Neural cell (in vitro differentiated cells): ENCODE data around the gene CLEC18A. TPM values are rescaled to one million over a fixed set of nuclear protein-coding genes. Genes with fewer than 3 reads are reported as not detected.

Source experiments
- H2AFZ ChIP-seq: fragments of 200-600, 300-800 bp; sonication (generic), shearing (Covaris generic); 2 replicates; pipeline ENCODE4 v1.6.0; 2014; ENCODE audit warnings: low read depth, mild to moderate bottlenecking, antibody characterized with exemption, low read length, moderate library complexity
- H3F3A ChIP-seq: fragments of 200-600 bp; shearing (Covaris generic); 2 replicates; pipeline ENCODE4 v1.6.1; 2016; ENCODE audit warnings: mild to moderate bottlenecking, moderate library complexity, mixed read lengths, antibody characterized with exemption, low read length; ENCODE audit not compliant: insufficient read depth, poor library complexity, severe bottlenecking
- H3K27ac ChIP-seq: fragments of 200-600, 300-800 bp; sonication (generic), shearing (Covaris generic); 2 replicates; pipeline ENCODE4 v1.5.1; 2014; ENCODE audit warnings: mild to moderate bottlenecking, low read length, moderate library complexity
- H3K27me3 ChIP-seq: fragments of 300-800, 200-600 bp; sonication (generic), shearing (Covaris generic); 2 replicates; pipeline ENCODE4 v1.6.0; 2014; ENCODE audit warnings: mild to moderate bottlenecking, low read depth, low read length, moderate library complexity; ENCODE audit not compliant: insufficient read depth
- H3K36me3 ChIP-seq: fragments of 300-800, 200-600 bp; sonication (generic), shearing (Covaris generic); 2 replicates; pipeline ENCODE4 v1.5.1; 2014; ENCODE audit warnings: mild to moderate bottlenecking, antibody characterized with exemption, low read length, moderate library complexity; ENCODE audit not compliant: insufficient read depth
- H3K4me2 ChIP-seq: fragments of 300-800, 200-600 bp; sonication (generic), shearing (Covaris generic); 2 replicates; pipeline ENCODE4 v1.6.0; 2014; ENCODE audit warnings: mild to moderate bottlenecking, low read length
- H3K4me3 ChIP-seq: fragments of 300-800, 200-600 bp; sonication (generic), shearing (Covaris generic); 2 replicates; pipeline ENCODE4 v1.5.1; 2014; ENCODE audit warnings: mild to moderate bottlenecking, low read length, moderate library complexity
- H3K79me2 ChIP-seq: fragments of 200-600 bp; shearing (Covaris generic); replicated peaks from 2 replicates; pipeline ENCODE4 v1.6.0; 2014; ENCODE audit warnings: mild to moderate bottlenecking, low read length, moderate library complexity; ENCODE audit not compliant: insufficient read depth
- H3K9ac ChIP-seq: fragments of 300-800, 200-600 bp; sonication (generic), shearing (Covaris generic); 2 replicates; pipeline ENCODE4 v1.6.1; 2016; ENCODE audit warnings: mild to moderate bottlenecking, low read length, mixed read lengths
- H3K9me2 ChIP-seq: fragments of 200-600 bp; shearing (Covaris generic); 2 replicates; pipeline ENCODE4 v1.6.1; 2016; ENCODE audit warnings: mild to moderate bottlenecking, low read length, mixed read lengths; ENCODE audit not compliant: insufficient read depth
- H3K9me3 ChIP-seq: fragments of 200-600, 300-800 bp; sonication (generic), shearing (Covaris generic); 2 replicates; pipeline ENCODE4 v1.6.1; 2016; ENCODE audit warnings: mild to moderate bottlenecking, mixed run types, low read length, moderate library complexity, mixed read lengths
- H4K20me1 ChIP-seq: fragments of 200-600 bp; shearing (Covaris generic); 2 replicates; pipeline ENCODE4 v1.6.1; 2016; ENCODE audit warnings: mild to moderate bottlenecking, mixed run types; ENCODE audit not compliant: insufficient read depth
- EP300 ChIP-seq: fragments of 450-650 bp; conservative IDR thresholded peaks from 2 replicates; pipeline ENCODE4 v1.6.1; 2014; ENCODE audit warnings: antibody characterized with exemption, mild to moderate bottlenecking, moderate library complexity; ENCODE audit not compliant: poor library complexity, severe bottlenecking
- EZH2 ChIP-seq: fragments of 200-600, 300-800 bp; shearing (Covaris generic), sonication (generic); IDR thresholded peaks from 2 replicates; pipeline ENCODE4 v1.6.1; 2014; ENCODE audit warnings: antibody characterized with exemption, low read length, borderline replicate concordance, mild to moderate bottlenecking; ENCODE audit not compliant: insufficient read depth, poor library complexity, severe bottlenecking
- MXI1 ChIP-seq: fragments of 450-650 bp; conservative IDR thresholded peaks from 2 replicates; pipeline ENCODE4 v1.6.1; 2014; ENCODE audit warnings: antibody characterized with exemption, mild to moderate bottlenecking; ENCODE audit not compliant: poor library complexity, severe bottlenecking
- POLR2AphosphoS5 ChIP-seq: IDR thresholded peaks from 2 replicates; pipeline ENCODE4 v1.6.1; 2012
- RAD21 ChIP-seq: fragments of 450-650 bp; conservative IDR thresholded peaks from 2 replicates; pipeline ENCODE4 v1.6.1; 2014; ENCODE audit warnings: antibody characterized with exemption, mild to moderate bottlenecking, moderate library complexity
- SMC3 ChIP-seq: fragments of 450-650 bp; conservative IDR thresholded peaks from 2 replicates; pipeline ENCODE4 v1.6.1; 2014; ENCODE audit warnings: antibody characterized with exemption, mild to moderate bottlenecking, moderate library complexity; ENCODE audit not compliant: poor library complexity
- TAF1 ChIP-seq: IDR thresholded peaks from 2 replicates; pipeline ENCODE4 v1.6.1; 2012; ENCODE audit warnings: low read depth
- polyA plus RNA-seq: library from polyadenylated mRNA; depleted of rRNA; stranded (reverse); fragments of >200 nt; gene quantifications from 2 replicates; pipeline ENCODE4 v1.2.3, GENCODE V29; 2014
- TF ChIP-seq, protein P1 (sequence below): fragments of 450-650 bp; IDR thresholded peaks from 2 replicates; pipeline ENCODE4 v1.5.1; 2014; ENCODE audit warnings: antibody characterized with exemption, mild to moderate bottlenecking, moderate library complexity; ENCODE audit not compliant: poor library complexity, severe bottlenecking
- TF ChIP-seq, protein P2 (sequence below): IDR thresholded peaks from 2 replicates; pipeline ENCODE4 v1.6.1; 2012; ENCODE audit warnings: borderline replicate concordance

The CLEC18A gene
- polyA plus RNA-seq, 1 donor from 2014 or later, result 2.0 TPM

- Histone ChIP-seq H3K4me3 (no peak overlapping the region), H3F3A (no peaks in the 10 kb centered on the region), H3K27ac (no peak overlapping the region), H3K79me2 (no peaks in the 10 kb centered on the region), H3K9me3 (no peaks in the 10 kb centered on the region), H3K9me2 (no peaks in the 10 kb centered on the region), H3K9ac (no peak overlapping the region), H3K27me3 (no peaks in the 10 kb centered on the region), H3K4me2 (no peak overlapping the region), H4K20me1 (no peaks in the 10 kb centered on the region), H3K36me3 (no peaks in the 10 kb centered on the region), H2AFZ (no peak overlapping the region)
- TF ChIP-seq TAF1 (no peak), EP300 (no peak), EZH2 (no peak), MXI1 (no peak), RAD21 (no peak), POLR2AphosphoS5 (no peak), SMC3 (no peak)
- TF ChIP-seq, protein P1, sequence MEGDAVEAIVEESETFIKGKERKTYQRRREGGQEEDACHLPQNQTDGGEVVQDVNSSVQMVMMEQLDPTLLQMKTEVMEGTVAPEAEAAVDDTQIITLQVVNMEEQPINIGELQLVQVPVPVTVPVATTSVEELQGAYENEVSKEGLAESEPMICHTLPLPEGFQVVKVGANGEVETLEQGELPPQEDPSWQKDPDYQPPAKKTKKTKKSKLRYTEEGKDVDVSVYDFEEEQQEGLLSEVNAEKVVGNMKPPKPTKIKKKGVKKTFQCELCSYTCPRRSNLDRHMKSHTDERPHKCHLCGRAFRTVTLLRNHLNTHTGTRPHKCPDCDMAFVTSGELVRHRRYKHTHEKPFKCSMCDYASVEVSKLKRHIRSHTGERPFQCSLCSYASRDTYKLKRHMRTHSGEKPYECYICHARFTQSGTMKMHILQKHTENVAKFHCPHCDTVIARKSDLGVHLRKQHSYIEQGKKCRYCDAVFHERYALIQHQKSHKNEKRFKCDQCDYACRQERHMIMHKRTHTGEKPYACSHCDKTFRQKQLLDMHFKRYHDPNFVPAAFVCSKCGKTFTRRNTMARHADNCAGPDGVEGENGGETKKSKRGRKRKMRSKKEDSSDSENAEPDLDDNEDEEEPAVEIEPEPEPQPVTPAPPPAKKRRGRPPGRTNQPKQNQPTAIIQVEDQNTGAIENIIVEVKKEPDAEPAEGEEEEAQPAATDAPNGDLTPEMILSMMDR, result no peak
- TF ChIP-seq, protein P2, sequence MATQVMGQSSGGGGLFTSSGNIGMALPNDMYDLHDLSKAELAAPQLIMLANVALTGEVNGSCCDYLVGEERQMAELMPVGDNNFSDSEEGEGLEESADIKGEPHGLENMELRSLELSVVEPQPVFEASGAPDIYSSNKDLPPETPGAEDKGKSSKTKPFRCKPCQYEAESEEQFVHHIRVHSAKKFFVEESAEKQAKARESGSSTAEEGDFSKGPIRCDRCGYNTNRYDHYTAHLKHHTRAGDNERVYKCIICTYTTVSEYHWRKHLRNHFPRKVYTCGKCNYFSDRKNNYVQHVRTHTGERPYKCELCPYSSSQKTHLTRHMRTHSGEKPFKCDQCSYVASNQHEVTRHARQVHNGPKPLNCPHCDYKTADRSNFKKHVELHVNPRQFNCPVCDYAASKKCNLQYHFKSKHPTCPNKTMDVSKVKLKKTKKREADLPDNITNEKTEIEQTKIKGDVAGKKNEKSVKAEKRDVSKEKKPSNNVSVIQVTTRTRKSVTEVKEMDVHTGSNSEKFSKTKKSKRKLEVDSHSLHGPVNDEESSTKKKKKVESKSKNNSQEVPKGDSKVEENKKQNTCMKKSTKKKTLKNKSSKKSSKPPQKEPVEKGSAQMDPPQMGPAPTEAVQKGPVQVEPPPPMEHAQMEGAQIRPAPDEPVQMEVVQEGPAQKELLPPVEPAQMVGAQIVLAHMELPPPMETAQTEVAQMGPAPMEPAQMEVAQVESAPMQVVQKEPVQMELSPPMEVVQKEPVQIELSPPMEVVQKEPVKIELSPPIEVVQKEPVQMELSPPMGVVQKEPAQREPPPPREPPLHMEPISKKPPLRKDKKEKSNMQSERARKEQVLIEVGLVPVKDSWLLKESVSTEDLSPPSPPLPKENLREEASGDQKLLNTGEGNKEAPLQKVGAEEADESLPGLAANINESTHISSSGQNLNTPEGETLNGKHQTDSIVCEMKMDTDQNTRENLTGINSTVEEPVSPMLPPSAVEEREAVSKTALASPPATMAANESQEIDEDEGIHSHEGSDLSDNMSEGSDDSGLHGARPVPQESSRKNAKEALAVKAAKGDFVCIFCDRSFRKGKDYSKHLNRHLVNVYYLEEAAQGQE, result no peak
These were observed 44.2 kb upstream of the CLEC18A start for GRCh38 chr16:69906838-69907401.

- no peaks in the 10 kb centered on the region for H3K9me3 ChIP-seq
These were observed 42.1 kb upstream of the CLEC18A start for GRCh38 chr16:69909043-69909442.

More at GRCh38 chr16:69909043-69909442, 42.1 kb upstream of the CLEC18A start:
- no peaks in the 10 kb centered on the region for H3K36me3 ChIP-seq
- no peak overlapping the region for H3K4me3 ChIP-seq
- TF ChIP-seq, protein P1, result no peak
- no peak for TF ChIP-seq SMC3
- TF ChIP-seq, protein P2, result no peak
- no peak for TF ChIP-seq EZH2
- no peak for TF ChIP-seq POLR2AphosphoS5
- TF ChIP-seq EP300, result no peak
- TF ChIP-seq RAD21, result no peak
- no peak for TF ChIP-seq TAF1
- TF ChIP-seq MXI1, result no peak
- H3K27me3 ChIP-seq, result no peaks in the 10 kb centered on the region
- no peaks in the 10 kb centered on the region for H3F3A ChIP-seq
- H3K27ac ChIP-seq, result no peak overlapping the region
- no peaks in the 10 kb centered on the region for H4K20me1 ChIP-seq
- H3K9me2 ChIP-seq, result no peaks in the 10 kb centered on the region
- no peak overlapping the region for H3K9ac ChIP-seq
- H3K79me2 ChIP-seq, result no peaks in the 10 kb centered on the region
- H2AFZ ChIP-seq, result no peak overlapping the region
- H3K4me2 ChIP-seq, result no peak overlapping the region
